GM12878 (cell line): ENCODE measurements around the gene LRP1B.

ENCODE experiments used
- CBFB ChIP-seq: IDR thresholded peaks from 2 replicates; pipeline ENCODE4 v1.6.1; 2016; ENCODE audit warnings: antibody characterized with exemption, low read depth
- PKNOX1 ChIP-seq: fragments of 450-650 bp; IDR thresholded peaks from 2 replicates; pipeline ENCODE4 v1.6.1; 2016; ENCODE audit warnings: mild to moderate bottlenecking
- REST ChIP-seq: IDR thresholded peaks from 2 replicates; pipeline ENCODE4 v1.6.1; 2012; ENCODE audit warnings: mild to moderate bottlenecking, low read depth, low read length

- TF ChIP-seq PKNOX1 (no peak), CBFB (no peak), REST (no peak)
Observed at GRCh38 chr2:141591787-141592186, 539.0 kb downstream of the LRP1B start.
